NCI-H128 (cell line): ENCODE measurements around the gene LCK.

ENCODE experiments used
- DNase-seq: peaks from one replicate; lab custom pipeline; 2025; ENCODE audit not compliant: unreplicated experiment; lab: John Stamatoyannopoulos, UW

LCK gene

GRCh38 chr1:32318127-32318869 lies 67.2 kb downstream of the LCK start:
- no peak for DNase-seq

- no peak for DNase-seq
Measured at GRCh38 chr1:32321712-32322291, 70.7 kb downstream of the LCK start.

- DNase-seq, result no peak
Measured at GRCh38 chr1:32327204-32327603, 76.1 kb downstream of the LCK start.

DNA sequence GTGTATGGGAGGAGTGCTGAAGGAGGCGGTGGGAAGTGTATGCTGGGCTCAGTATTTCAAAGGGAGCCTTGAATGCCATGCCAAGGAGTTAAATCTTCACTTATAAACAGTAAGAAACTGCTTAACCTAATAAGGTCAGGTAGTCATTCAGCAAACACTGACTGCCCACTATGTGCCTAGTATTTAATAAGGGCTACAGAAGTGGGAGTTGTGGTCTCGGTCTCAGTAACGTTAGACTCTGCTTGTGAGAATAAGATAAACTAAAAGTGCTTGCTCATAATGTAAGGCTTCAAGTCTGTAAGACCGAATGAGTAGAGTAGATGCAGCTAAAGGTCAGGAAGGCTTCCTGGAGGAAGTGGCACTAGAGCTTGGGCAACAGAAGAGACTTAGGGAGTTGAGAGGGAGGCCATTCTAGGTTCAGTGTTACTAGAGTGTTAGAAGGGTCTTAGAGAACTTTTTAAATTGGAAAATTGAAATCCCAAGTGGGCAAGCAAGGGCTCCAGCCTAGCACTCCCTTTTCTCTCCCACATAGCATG lies 78.9 kb downstream of the LCK start:
- no peak for DNase-seq

DNA sequence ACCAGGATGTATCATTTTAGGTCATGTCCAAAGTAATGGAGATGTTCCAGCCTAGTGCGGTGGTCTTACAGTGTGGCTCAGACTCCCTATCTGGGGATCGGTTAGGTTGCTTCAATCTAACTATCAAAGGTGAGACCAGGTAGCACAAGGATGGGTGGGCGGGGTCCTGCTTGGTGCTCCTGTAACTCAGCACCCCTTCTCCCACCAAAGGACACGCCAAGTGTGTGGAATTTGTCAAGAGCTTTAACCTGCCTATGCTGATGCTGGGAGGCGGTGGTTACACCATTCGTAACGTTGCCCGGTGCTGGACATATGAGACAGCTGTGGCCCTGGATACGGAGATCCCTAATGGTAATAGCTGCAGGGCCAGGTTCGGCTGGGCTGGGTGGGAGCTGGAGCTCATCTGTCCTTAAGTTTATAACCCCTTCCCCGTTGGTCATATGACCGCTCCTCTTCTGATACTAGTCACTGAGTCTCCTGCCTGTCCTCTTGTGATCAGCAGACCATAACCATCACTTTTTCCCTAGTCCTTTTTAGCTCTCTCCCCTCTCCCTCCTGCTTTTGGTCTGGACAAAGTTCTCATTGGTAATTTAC lies 79.6 kb downstream of the LCK start:
- no peak for DNase-seq

DNA sequence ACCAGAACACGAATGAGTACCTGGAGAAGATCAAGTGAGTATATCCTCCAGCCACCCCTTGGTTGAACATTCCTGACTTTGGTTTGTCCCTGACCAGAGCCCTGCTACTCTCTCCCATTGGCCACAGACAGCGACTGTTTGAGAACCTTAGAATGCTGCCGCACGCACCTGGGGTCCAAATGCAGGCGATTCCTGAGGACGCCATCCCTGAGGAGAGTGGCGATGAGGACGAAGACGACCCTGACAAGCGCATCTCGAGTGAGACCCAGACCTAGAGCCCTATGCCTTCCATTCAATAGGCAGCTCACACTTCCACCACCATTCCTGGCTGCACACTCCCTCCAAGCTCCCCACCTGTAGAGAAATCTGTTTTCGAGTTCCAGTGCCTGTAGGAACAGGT lies 80.5 kb downstream of the LCK start:
- DNase-seq, result no peak

DNA sequence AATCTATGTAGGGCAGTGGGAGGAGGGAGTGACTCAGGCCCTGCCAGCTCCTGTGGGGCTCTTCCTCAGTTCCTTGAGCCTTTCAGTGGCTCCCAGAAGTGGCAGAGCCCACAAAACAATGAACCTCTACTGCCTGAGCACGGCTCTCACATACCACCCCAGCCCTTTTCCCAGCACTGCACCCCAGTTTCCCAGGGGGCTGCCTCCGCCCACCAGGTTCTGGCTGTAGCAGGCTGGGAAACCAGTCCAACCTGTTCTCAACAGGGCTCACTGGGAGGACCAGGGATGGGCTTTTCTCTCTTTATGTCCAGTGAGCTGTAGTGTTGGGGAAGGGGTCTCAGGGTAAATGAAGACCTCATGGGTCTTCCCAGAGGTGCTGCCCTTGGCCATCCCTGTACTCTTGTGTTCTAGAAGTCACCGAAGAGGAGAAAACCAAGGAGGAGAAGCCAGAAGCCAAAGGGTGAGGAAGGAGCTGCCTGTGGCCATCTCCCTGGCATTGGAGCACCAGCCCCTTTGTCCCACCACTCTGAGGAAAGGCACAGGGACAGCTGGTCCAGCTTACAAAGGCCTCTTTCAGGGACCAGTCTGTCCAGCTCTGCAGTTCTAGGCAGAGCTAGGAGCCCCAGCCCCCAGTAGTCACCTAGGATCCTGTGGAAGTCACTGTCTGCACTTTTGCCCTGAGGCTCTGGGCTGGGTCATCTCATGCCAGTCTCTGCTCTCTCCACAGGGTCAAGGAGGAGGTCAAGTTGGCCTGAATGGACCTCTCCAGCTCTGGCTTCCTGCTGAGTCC lies 81.4 kb downstream of the LCK start:
- DNase-seq, result no peak

DNA sequence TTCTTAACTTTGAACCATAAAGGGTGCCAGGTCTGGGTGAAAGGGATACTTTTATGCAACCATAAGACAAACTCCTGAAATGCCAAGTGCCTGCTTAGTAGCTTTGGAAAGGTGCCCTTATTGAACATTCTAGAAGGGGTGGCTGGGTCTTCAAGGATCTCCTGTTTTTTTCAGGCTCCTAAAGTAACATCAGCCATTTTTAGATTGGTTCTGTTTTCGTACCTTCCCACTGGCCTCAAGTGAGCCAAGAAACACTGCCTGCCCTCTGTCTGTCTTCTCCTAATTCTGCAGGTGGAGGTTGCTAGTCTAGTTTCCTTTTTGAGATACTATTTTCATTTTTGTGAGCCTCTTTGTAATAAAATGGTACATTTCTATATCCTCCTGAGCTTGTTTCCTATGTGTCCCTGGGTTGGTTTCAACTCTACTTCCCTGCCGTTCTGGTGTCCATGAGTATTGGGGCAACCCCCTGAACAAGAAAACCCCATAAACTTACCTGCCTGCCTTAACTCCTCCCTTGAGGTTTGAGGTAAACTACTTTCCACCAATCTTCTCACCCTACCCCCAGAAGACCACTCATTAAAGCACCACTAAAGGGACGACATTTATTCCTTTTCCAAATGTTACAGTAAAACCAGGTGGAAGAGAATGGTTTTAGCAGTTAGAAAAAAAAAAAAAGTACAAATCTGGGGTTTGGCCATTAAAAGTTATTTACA lies 82.3 kb downstream of the LCK start:
- no peak for DNase-seq

DNA sequence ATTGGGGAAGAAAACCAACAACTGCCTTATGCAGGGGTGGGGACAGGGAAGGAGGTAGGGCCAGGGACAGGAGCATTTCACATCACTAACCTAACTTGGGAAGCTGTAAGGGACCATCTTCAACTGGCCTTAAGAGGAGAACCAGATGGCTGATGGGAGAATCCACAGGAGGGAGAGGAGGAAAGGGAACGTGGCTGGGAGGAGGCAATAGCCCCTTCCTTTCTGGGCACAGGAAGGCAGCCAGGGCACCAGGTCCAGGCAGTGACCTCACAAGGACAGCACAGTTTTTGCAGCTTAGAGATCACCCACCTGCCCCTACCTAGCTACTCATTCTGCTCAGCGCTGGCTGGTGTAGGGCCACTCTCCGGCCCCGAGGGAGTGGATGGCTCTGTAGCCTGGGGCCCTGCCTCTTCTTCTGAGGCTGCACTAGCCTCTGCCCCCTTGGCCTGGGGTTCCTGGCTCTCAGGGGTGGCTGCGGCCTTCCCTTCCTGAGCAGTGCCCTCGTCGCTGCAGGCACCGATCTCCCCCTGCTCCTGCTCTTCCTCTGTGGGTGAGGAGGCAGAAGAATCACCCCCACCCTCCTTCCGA lies 83.3 kb downstream of the LCK start:
- DNase-seq, result no peak

GRCh38 chr1:32334864-32335534 lies 83.9 kb downstream of the LCK start:
- no peak for DNase-seq

DNA sequence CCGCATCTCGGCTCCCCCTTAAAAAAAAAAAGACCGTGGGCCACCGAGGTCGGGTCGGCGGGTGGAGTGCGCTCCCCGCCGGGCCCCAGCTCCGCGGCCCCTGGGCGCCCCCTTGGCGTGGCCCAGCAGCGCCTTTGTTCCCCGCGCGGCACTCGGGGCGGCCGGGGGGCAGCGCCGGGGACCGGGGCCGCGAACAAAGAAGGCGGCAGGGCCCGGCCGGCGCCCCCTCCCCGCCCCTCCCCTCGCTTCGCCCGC lies 84.4 kb downstream of the LCK start:
- no peak for DNase-seq
